Stimulated activated CD8-positive, alpha-beta memory T cell treated with anti-CD3 and anti-CD28 coated beads, Interleukin-15, amount 100 ng/mL, for 48 hours (primary cell): ENCODE data around the gene SSX4B.
"Not testable (repeated sequence)": the region's sequence is repeated elsewhere in the genome, so short reads cannot be mapped to it uniquely, and the experiment has no call there.

ENCODE experiments used
- DNase-seq, 2 donors: peaks; one replicate each; pipeline ENCODE4 v3.0.0-alpha.2; 2020; ENCODE audit warnings: low read depth in 2 of 2

SSX4B gene, protein sequence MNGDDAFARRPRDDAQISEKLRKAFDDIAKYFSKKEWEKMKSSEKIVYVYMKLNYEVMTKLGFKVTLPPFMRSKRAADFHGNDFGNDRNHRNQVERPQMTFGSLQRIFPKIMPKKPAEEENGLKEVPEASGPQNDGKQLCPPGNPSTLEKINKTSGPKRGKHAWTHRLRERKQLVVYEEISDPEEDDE

DNA sequence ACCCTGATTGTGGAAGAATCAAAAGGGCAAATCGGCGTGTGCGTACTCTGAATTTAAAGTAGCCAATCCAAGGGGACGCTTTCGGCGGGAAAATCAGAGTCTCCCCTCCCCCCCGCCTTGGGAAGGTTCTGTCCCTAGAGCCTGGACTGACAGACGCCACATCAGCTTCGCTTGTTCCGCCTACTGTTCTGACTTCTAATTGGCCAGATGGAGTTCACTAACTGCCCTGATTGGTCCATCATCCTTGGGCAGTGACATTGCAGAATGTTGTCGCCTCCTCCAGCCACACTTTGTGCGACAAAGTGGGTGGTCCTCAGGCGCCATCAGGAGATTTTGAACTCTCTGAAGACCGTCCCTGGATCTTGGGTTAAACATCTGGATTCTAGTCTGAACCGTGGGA, at the start of gene SSX4B:
Gene SSX4B (minus strand): TSS at position 101 of the 400 bp plus-strand sequence. CDS start 588 bp downstream, outside the sequence.
- not testable (repeated sequence) for DNase-seq

- no peak for DNase-seq
Observed at GRCh38 chrX:48460606-48461005, 48.8 kb upstream of the SSX4B start.

- no peak for DNase-seq
Observed at GRCh38 chrX:48460031-48460430, 48.3 kb upstream of the SSX4B start.

DNA sequence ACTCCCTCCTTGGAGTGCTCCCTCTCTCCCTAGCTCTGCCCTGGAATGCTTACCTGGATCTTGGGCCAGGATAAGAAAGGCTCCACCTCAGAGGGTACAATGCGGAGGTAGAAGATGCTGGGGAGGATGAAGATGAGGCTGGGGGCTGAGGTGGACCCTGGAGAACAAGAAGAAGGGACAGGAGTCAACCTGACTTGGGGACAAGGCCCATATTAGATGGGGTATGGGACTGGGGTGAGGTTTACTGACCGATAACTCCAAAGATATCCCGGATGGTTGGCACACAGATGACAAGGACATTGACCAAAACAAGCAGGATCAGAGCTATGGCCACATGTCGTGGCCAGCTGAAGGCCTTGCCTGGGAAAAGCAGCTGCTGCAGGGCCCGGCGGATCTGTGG, 47.7 kb upstream of the SSX4B start:
- no peak for DNase-seq

GRCh38 chrX:48458711-48459110, 47.0 kb upstream of the SSX4B start:
- no peak for DNase-seq

DNA sequence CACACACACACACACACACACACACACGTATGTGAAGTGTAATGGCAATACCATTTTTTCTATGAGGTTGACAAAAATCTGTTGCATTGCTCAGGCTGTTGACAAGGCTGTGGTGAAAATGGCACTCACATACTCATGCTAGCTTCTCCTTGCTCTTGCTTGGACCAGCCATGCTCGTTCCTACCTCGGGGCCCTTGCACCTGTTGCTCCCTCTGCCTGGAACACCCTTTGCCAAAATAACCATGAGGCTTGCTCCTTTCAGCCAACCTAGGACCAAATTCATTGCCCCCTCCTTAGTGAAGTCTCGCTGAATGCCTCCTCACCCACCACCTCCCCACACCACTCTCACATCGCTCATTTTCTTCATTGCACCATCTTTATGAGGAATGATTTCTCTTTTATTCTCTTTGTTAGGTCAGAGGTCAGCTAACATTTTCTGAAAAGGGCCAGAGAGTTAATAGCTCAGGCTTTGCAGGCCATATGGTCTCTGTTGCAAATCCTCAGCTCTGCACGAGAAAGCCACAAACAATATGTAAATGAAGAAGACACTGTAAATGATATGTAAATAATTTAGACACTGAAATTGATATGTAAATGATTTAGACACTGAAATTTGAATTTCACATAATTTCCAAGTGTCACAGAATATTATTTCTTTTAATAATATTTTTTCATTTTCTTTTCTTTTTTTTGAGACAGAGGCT, 45.0 kb upstream of the SSX4B start:
- DNase-seq = no peak

DNA sequence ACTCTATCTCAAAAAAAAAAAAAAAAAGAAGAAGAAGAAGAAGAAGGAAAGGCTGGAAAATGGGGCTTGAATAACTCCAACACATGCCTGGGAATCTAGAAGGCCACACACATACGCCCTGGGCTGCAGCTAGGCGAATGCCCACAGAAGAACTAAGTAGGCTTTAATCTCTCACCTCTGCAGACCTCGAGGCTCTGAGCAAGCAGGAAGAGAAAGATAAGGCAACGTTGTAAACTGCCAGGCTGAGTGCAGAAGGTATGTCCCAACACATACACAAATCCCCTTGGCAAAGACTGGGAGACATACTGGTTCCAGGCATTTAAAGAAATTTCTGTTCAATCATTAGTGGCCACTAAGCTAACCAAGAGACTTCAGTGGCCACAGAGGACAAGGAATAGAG, 39.9 kb upstream of the SSX4B start:
- DNase-seq = no peak

GRCh38 chrX:48450076-48450475, 38.3 kb upstream of the SSX4B start:
- no peak for DNase-seq

GRCh38 chrX:48447201-48447600, 35.4 kb upstream of the SSX4B start:
- not testable (repeated sequence) for DNase-seq

DNA sequence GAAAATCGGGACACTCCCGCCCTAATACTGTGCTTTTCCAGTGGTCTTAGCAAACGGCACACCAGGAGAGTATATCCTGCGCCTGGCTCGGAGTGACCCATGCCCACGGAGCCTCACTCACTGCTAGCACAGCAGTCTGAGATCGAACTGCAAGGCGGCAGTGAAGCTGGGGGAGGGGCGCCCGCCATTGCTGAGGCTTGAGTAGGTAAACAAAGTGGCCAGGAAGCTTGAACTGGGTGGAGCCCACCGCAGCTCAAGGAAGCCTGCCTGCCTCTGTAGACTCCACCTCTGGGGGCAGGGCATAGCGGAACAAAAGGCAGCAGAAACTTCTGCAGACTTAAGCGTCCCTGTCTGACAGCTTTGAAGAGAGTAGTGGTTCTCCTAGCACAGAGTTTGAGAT, 22.0 kb upstream of the SSX4B start:
- not testable (repeated sequence) for DNase-seq

- DNase-seq = not testable (repeated sequence)
Observed at GRCh38 chrX:48430166-48430565, 18.4 kb upstream of the SSX4B start.

- not testable (repeated sequence) for DNase-seq
Observed at GRCh38 chrX:48429606-48430005, 17.8 kb upstream of the SSX4B start.

- not testable (repeated sequence) for DNase-seq
Observed at GRCh38 chrX:48427027-48427716, 15.4 kb upstream of the SSX4B start.

GRCh38 chrX:48397825-48398224, 13.9 kb downstream of the SSX4B start:
- not testable (repeated sequence) for DNase-seq

- not testable (repeated sequence) for DNase-seq
Observed at GRCh38 chrX:48396931-48397330, 14.8 kb downstream of the SSX4B start.

DNA sequence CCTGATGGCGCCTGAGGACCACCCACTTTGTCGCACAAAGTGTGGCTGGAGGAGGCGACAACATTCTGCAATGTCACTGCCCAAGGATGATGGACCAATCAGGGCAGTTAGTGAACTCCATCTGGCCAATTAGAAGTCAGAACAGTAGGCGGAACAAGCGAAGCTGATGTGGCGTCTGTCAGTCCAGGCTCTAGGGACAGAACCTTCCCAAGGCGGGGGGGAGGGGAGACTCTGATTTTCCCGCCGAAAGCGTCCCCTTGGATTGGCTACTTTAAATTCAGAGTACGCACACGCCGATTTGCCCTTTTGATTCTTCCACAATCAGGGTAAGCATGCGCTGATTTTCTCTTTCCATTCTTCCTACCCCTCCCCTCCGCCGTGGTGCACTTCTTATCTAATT, 28.5 kb downstream of the SSX4B start, which contains the start of gene SSX4:
Gene SSX4 (plus strand): TSS at position 301 of the 400 bp plus-strand sequence. CDS start 515 bp downstream, outside the sequence.
- not testable (repeated sequence) for DNase-seq

GRCh38 chrX:48370408-48370807, 41.4 kb downstream of the SSX4B start:
- not testable (repeated sequence) for DNase-seq

DNA sequence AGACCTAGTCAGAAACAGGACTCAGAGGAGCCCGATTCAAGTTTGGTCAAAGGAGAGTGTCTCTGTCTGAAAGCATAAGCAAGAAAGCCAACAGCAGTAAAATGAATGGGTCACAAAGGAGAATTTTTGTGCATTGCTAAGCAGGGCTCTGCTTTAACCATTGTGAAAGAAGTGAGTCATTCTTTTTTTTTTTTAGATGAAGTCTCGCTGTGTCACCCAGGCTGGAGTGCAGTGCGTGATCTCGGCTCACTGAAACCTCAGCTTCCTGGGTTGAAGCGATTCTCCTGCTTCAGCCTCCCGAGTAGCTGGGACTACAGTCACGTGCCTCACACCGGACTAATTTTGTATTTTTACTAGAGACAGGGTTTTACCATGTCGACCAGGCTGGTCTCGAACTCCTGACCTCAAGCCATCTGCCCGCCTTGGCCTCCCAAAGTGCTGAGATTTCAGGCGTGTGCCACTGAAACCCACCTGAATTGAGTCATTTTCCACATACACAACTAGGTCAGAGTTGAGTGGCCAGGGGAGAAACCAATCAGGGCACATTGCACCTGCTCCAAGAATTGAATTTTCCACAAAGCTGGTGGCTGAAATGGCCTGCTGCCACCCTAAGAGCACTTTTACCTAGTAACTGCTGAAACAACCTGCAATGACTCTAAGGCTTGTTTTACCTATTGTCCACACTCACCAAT, 43.9 kb downstream of the SSX4B start:
- not testable (repeated sequence) for DNase-seq

DNA sequence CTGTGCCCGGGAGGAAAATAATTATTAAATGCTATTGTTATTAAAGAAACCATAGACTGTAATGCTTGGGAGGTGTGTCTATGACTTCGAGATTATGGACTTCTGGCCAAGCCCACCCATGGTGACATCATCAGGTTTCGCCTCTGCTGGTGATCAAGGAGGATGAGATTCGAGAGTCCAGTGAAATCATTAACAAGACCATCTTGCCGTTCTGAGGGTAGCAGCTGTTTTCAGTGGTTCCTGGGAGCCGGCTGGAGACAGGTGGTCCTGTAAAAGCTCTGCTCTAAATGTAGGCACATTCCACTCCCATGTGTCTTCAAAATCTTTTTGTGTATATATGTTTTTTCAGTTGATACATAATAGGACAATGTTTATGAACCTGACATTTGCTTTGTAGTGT, 52.5 kb downstream of the SSX4B start:
- not testable (repeated sequence) for DNase-seq

GRCh38 chrX:48357681-48358080, 54.1 kb downstream of the SSX4B start:
- no peak for DNase-seq

DNA sequence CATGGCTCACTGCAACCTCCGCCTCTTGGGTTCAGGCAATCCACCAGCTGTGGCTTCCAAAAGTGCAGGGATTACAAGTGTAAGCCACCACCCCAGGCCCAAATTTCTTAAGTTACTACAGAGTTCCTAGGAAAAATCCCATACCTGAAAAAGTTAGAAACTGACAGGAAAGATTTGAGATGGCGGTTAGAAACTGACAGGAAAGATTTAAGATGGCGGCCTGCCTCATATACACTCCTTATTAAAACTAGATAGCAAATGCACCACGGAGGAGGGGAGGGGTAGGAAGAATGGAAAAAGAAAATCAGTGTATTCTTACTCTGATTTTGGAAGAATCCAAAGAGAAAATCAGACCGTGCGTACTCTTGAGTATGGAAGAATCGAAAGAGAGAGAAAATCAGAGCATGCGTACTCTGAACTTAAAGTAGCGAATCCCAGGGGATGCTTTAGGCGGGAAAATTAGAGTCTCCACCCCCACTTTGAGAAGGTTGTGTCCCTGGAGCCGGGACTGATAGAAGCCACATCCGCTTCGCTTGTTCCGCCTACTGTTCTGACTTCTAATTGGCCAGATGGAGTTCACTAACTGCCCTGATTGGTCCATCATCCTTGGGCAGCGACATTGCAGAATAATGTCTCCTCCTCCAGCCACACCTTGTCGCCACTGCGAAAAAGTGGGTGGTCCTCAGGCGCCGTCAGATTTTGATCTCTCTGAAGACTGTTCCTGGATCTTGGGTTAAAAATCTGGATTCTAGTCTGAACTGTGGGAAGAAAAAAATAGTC, 55.3 kb downstream of the SSX4B start, which contains the start of gene SSX3:
Gene SSX3 (minus strand): TSS at position 389 of the 780 bp plus-strand sequence. CDS start 1,454 bp downstream, outside the sequence.
- not testable (repeated sequence) for DNase-seq
